Activated naive CD8-positive, alpha-beta T cell (primary cell): ENCODE measurements around the gene NPLOC4.
"Not testable (repeated sequence)": the region's sequence is repeated elsewhere in the genome, so short reads cannot be mapped to it uniquely, and the experiment has no call there.

Experiments used
- H3K27ac Mint-ChIP-seq: one replicate; pipeline ENCODE4 v1.8.0; 2021; ENCODE audit warnings: mixed read lengths
- H3K27me3 Mint-ChIP-seq: one replicate; pipeline ENCODE4 v1.8.0; 2021; ENCODE audit warnings: mixed read lengths
- H3K36me3 Mint-ChIP-seq: one replicate; pipeline ENCODE4 v1.8.0; 2021; ENCODE audit warnings: mixed read lengths
- H3K4me1 Mint-ChIP-seq: one replicate; pipeline ENCODE4 v1.8.0; 2021; ENCODE audit warnings: low read depth, mixed read lengths
- H3K4me3 Mint-ChIP-seq: one replicate; pipeline ENCODE4 v1.8.0; 2021; ENCODE audit warnings: mild to moderate bottlenecking, mixed read lengths
- H3K9me3 Mint-ChIP-seq: one replicate; pipeline ENCODE4 v1.8.0; 2021; ENCODE audit warnings: low read depth, mixed read lengths

Gene NPLOC4

GRCh38 chr17:81591971-81592370 lies 44.9 kb downstream of the NPLOC4 start:
- Mint-ChIP-seq H3K36me3 (no peaks in the 10 kb centered on the region), H3K4me1 (no peaks in the 10 kb centered on the region), H3K9me3 (no peaks in the 10 kb centered on the region), H3K27me3 (no peaks in the 10 kb centered on the region), H3K4me3 (no peak overlapping the region), H3K27ac (no peak overlapping the region)

GRCh38 chr17:81590121-81590520 lies 46.8 kb downstream of the NPLOC4 start:
- no peaks in the 10 kb centered on the region for H3K27me3 Mint-ChIP-seq
- no peak overlapping the region for H3K4me3 Mint-ChIP-seq
- H3K27ac Mint-ChIP-seq: no peak overlapping the region
- H3K36me3 Mint-ChIP-seq: no peaks in the 10 kb centered on the region
- H3K4me1 Mint-ChIP-seq: no peaks in the 10 kb centered on the region
- no peaks in the 10 kb centered on the region for H3K9me3 Mint-ChIP-seq

DNA sequence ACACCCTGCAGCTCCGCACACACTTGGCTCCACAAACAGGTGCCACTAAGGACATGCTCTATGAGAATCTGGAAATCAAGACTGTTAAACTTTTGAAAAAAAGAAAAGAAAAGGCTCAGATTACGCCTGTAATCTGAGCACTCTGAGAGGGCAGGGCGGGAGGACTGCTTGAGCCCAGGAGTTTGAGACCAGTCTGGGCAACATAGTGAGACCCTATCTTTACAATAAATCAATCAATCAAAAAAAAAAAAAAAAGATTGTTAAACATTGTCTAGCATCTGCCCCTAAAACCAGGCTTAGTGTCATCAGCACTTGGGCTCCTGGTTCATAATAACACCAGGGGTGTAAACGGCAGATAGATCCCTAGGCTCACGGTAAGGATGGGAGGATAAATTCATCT lies 47.3 kb downstream of the NPLOC4 start:
- Mint-ChIP-seq H3K4me3 (no peak overlapping the region), H3K36me3 (no peaks in the 10 kb centered on the region), H3K27me3 (no peaks in the 10 kb centered on the region), H3K9me3 (no peaks in the 10 kb centered on the region), H3K4me1 (no peaks in the 10 kb centered on the region), H3K27ac (no peak overlapping the region)

DNA sequence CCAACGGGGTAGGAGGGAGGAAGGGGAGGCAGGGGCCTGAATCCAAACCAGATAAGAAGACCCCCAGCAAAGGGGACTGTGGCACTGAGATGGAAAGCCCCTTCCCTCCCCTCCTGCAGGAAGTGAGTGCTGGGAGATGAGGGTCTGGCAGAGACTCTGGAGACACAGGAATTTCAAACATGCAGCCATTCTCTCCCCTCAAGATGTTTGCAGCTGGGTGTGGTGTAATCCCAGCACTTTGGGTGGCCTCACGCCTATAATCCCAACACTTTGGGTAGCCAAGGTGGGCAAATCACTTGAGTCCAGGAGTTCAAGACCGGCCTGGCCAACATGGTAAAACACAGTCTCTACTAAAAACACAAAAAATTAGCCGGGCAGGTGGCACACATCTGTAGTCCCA lies 50.8 kb downstream of the NPLOC4 start:
- no peak overlapping the region for H3K27ac Mint-ChIP-seq
- no peaks in the 10 kb centered on the region for H3K9me3 Mint-ChIP-seq
- H3K4me3 Mint-ChIP-seq: no peak overlapping the region
- no peaks in the 10 kb centered on the region for H3K36me3 Mint-ChIP-seq
- H3K4me1 Mint-ChIP-seq: no peaks in the 10 kb centered on the region
- H3K27me3 Mint-ChIP-seq: no peaks in the 10 kb centered on the region

DNA sequence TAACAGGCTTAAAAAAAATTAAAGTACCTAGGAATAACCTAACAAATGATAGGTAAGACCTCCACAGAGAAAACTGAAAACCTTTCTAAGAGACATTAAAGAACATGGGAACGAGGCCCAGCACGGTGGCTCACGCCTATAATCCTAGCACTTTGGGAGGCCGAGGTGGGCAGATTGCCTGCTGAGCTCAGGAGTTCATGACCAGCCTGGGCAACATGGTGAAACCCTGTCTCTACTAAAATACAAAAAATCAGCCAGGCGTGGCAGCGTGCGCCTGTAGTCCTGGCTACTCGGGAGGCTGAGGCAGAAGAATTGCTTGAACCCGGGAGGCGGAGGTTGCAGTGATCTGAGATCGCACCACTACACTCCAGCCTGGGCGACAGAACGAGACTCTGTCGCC lies 52.1 kb downstream of the NPLOC4 start:
- not testable (repeated sequence) for H3K9me3 Mint-ChIP-seq, H3K4me1 Mint-ChIP-seq, H3K27ac Mint-ChIP-seq, H3K27me3 Mint-ChIP-seq, H3K36me3 Mint-ChIP-seq, H3K4me3 Mint-ChIP-seq

GRCh38 chr17:81583589-81584342 lies 53.1 kb downstream of the NPLOC4 start:
- Mint-ChIP-seq H3K36me3 (peaks cover 2% of the 10 kb centered on the region), H3K27ac (no peak overlapping the region)

DNA sequence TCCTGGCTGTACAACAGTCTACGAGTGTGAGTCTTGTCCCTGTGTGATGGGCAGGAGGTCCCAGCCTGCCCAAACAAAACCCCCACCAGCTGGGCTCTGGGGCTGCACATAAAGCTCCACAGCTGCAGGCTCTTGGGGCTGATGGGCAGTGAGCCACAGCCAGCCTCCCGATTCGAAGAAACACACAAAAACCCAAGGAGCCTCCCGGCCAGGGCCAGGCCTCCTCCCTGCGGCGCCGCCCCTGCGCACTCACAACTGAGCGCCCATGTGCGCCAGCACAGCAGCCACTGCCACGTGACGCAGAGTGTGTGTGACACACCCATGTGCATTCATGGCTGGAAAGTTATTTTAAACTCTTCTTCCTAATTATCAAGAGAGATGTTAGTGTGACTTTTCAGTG lies 54.2 kb downstream of the NPLOC4 start:
- peaks cover 2% of the 10 kb centered on the region for H3K36me3 Mint-ChIP-seq
- H3K27ac Mint-ChIP-seq: no peak overlapping the region
- H3K9me3 Mint-ChIP-seq: no peaks in the 10 kb centered on the region
- H3K4me3 Mint-ChIP-seq: no peak overlapping the region
- H3K27me3 Mint-ChIP-seq: no peaks in the 10 kb centered on the region
- H3K4me1 Mint-ChIP-seq: peaks cover 12% of the 10 kb centered on the region

More at GRCh38 chr17:81583589-81584342, 53.1 kb downstream of the NPLOC4 start:
- Mint-ChIP-seq H3K27me3 (no peaks in the 10 kb centered on the region), H3K9me3 (no peaks in the 10 kb centered on the region), H3K4me3 (no peak overlapping the region), H3K4me1 (peaks cover 4% of the 10 kb centered on the region)

DNA sequence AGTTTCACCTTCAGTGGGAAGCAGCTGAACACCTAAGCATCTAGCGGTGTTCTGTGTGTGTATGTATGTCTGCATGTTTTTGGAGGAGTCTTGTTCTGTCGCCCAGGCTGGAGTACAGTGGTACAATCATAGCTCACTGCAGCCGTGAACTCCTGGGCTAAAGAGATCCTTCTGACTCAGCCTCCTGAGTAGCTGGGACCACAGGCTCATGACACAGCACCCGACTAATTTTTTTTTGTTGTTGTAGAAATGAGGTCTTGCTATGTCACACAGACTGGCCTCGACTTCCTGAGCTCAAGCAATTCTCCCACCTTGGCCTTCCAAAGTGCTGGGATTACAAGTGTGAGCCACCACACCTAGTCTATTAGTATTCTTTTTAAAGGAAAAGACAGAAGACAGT lies 54.6 kb downstream of the NPLOC4 start:
- no peak overlapping the region for H3K27ac Mint-ChIP-seq
- H3K27me3 Mint-ChIP-seq: no peaks in the 10 kb centered on the region
- peaks cover 12% of the 10 kb centered on the region for H3K4me1 Mint-ChIP-seq
- H3K4me3 Mint-ChIP-seq: no peak overlapping the region
- H3K9me3 Mint-ChIP-seq: no peaks in the 10 kb centered on the region
- peaks cover 2% of the 10 kb centered on the region for H3K36me3 Mint-ChIP-seq

DNA sequence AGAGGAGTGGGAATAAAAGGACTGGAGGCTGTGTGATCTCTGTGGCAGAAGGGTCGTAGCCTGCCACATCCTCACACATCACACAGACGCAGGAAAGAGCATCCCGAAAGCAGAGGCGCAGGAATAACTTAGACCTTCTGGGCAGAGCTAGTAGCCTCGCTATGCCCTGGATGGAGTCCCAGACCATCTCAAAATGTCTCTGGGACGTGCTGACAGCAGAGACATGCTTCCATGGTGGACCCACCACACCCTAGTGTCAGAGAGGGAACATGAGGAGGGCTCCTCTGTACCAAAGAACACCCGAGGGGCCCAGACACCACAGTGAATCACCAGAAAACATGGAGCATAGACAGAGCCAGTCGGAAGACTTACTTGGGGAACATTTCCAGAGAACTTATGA lies 55.2 kb downstream of the NPLOC4 start:
- peaks cover 12% of the 10 kb centered on the region for H3K4me1 Mint-ChIP-seq
- H3K9me3 Mint-ChIP-seq: no peaks in the 10 kb centered on the region
- H3K36me3 Mint-ChIP-seq: peaks cover 2% of the 10 kb centered on the region
- no peaks in the 10 kb centered on the region for H3K27me3 Mint-ChIP-seq
- H3K27ac Mint-ChIP-seq: no peak overlapping the region
- no peak overlapping the region for H3K4me3 Mint-ChIP-seq

- H3K36me3 Mint-ChIP-seq: peaks cover 2% of the 10 kb centered on the region
- H3K27me3 Mint-ChIP-seq: no peaks in the 10 kb centered on the region
- H3K27ac Mint-ChIP-seq: no peak overlapping the region
These were observed 56.4 kb downstream of the NPLOC4 start for GRCh38 chr17:81580481-81580880.

GRCh38 chr17:81579821-81580321 lies 57.0 kb downstream of the NPLOC4 start:
- Mint-ChIP-seq H3K9me3 (no peaks in the 10 kb centered on the region), H3K27me3 (no peaks in the 10 kb centered on the region), H3K36me3 (peaks cover 2% of the 10 kb centered on the region), H3K27ac (no peak overlapping the region), H3K4me1 (peaks cover 12% of the 10 kb centered on the region), H3K4me3 (no peak overlapping the region)

More at GRCh38 chr17:81580481-81580880, 56.4 kb downstream of the NPLOC4 start:
- H3K4me1 Mint-ChIP-seq: peaks cover 12% of the 10 kb centered on the region
- no peaks in the 10 kb centered on the region for H3K9me3 Mint-ChIP-seq
- H3K4me3 Mint-ChIP-seq: no peak overlapping the region

- Mint-ChIP-seq H3K4me1 (peaks cover 12% of the 10 kb centered on the region), H3K36me3 (peaks cover 2% of the 10 kb centered on the region), H3K27me3 (no peaks in the 10 kb centered on the region), H3K27ac (no peak overlapping the region), H3K4me3 (no peak overlapping the region), H3K9me3 (no peaks in the 10 kb centered on the region)
These were observed 57.6 kb downstream of the NPLOC4 start for GRCh38 chr17:81579298-81579697.

DNA sequence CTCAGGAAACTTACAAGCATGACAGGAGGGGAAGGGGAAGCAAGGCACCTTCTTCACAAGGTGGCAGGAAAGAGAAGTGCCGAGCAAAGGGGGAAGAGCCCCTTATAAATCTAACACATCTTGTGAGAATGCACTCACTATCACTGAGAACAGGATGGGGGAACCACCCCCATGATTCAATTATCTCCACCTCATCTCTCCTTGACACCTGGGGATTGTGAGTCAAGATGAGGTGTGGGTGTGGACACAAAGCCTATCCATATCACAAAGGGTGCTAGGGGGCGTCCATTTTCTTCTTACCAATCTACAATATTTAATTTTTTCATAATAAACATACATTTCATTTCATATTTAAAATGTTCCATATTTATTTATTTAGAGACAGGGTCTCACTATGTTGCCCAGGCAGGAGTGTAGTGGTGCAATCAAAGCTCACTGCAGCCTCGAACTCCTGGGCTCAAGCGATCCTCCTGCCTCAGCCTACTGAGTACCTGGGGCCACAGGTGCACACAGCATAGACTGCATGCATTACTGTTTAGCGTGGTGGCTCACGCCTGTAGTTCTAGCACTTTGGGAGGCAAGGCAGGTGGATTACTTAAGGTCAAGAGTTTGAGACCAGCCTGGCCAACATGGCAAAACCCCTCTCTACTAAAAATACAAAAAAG lies 58.2 kb downstream of the NPLOC4 start:
- Mint-ChIP-seq H3K4me1 (peaks cover 12% of the 10 kb centered on the region), H3K36me3 (peaks cover 2% of the 10 kb centered on the region), H3K9me3 (no peaks in the 10 kb centered on the region), H3K4me3 (no peak overlapping the region), H3K27me3 (no peaks in the 10 kb centered on the region), H3K27ac (no peak overlapping the region)

DNA sequence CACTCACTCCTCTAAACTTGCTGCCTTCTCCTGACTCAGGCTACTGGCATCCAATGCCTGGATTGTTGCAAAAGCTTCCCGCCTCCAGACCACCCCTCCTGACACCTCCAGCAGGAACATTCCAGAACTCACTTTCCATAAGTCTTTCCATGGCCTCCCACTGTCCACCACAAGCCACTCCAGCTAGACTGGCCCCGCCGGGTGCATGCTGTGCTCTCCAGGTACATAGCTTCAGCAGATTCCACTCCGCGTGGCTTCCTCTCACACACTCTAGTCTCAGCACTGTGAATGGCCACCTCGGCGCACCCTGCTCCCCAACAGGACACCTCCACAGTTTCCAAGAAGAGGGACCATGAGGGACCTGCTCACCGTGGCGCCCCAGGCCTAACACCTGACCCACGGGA lies 58.9 kb downstream of the NPLOC4 start:
- no peak overlapping the region for H3K27ac Mint-ChIP-seq
- H3K27me3 Mint-ChIP-seq: no peaks in the 10 kb centered on the region
- no peaks in the 10 kb centered on the region for H3K9me3 Mint-ChIP-seq
- no peak overlapping the region for H3K4me3 Mint-ChIP-seq
- peaks cover 2% of the 10 kb centered on the region for H3K36me3 Mint-ChIP-seq
- H3K4me1 Mint-ChIP-seq: peaks cover 12% of the 10 kb centered on the region

DNA sequence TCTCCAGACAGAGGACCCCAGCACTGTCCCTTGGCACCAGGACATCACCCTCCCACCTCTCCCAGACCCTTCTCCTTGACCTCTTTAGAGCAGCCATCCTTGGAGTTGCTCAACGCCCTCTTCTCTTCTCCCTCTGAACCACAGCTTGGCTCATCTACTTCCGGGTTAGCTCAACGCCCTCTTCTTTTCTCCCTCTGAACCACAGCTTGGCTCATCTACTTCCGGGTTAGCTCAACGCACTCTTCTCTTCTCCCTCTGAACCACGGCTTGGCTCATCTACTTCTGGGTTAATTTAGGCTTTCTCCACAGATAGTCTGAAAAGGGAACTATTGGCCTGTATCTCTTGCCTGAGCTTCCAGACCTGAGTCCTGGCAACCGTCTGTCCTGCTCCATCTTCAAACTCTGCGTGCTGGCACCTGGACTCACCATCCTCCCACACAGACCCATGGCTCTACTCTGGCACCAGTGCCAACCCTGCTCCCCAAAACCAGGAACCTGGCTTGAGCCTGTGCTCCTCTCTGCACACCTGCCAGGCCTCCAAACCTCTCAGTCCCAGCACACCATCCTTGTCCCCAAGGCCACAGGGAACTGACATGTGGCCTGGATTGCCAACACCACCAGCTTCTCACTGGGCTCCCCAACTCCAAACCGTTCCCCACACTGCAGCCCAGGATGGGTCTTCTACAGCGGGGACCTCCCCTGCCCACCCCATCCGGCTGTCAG lies 59.5 kb downstream of the NPLOC4 start:
- no peaks in the 10 kb centered on the region for H3K9me3 Mint-ChIP-seq
- H3K4me3 Mint-ChIP-seq: no peak overlapping the region
- peaks cover 12% of the 10 kb centered on the region for H3K4me1 Mint-ChIP-seq
- H3K27ac Mint-ChIP-seq: no peak overlapping the region
- H3K36me3 Mint-ChIP-seq: peaks cover 2% of the 10 kb centered on the region
- no peaks in the 10 kb centered on the region for H3K27me3 Mint-ChIP-seq
